Measurements from ENCODE around the gene TRIM26. TPM values are rescaled to one million over a fixed set of nuclear protein-coding genes. Genes with fewer than 3 reads are reported as not detected.

TRIM26 gene
- total and polyA plus RNA-seq, 2 of the 8 experiments (the other 6 are each of a cell fraction or from before 2014, with no cell fraction given), result 21.5 to 32.3 TPM

GRCh38 chr6:30168741-30169140 is 44.5 kb downstream of the TRIM26 start (continued):
- no peak for TF ChIP-seq CHD7 (IDR thresholded peaks at IDR 0.05; ENCODE audit: insufficient replicate concordance, low read length)
- no peak for TF ChIP-seq TAF7 (optimal IDR thresholded peaks at IDR 0.05; ENCODE audit: borderline replicate concordance, low read depth, low read length)
- TF ChIP-seq KDM1A (IDR thresholded peaks at IDR 0.05; ENCODE audit: borderline replicate concordance, low read length), result no peak
- no peak for TF ChIP-seq GTF2F1 (IDR thresholded peaks at IDR 0.05; ENCODE audit: borderline replicate concordance, low read depth, low read length)
